Measurements from ENCODE around the gene POTEM.
"Not testable (repeated sequence)": the region's sequence is repeated elsewhere in the genome, so short reads cannot be mapped to it uniquely, and the experiment has no call there.

POTEM gene

DNA sequence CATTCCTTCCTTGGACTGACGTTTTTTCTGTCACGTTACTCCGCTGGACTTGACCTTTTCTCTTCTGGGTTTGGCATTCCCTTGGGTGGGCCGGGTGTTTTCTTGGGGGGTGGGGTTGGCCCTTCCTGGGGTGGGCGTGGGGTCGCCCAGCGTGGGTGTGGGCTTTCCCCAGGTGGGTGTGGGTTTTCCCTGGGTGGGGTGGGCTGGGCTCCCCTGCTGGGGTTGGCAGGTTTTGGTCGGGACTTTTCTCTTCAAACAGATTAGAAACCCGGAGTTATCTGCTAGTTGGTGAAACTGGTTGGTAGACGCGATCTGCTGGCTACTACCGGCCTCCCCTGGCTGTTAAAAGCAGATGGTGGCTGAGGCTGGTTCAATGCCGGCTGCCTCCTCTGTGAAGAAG is at the start of gene POTEM:
Gene POTEM (plus strand): TSS at position 301 of the 400 bp plus-strand sequence. CDS start 52 bp downstream, at position 353.
- not testable (repeated sequence) for DNase-seq (ENCODE audit: low spot score)

- DNase-seq (ENCODE audit: low spot score), result not testable (repeated sequence)
Observed at GRCh38 chr14:18918345-18918744, 48.9 kb upstream of the POTEM start.

- not testable (repeated sequence) for DNase-seq (ENCODE audit: low spot score)
Observed at GRCh38 chr14:18920052-18920451, 47.2 kb upstream of the POTEM start.

DNA sequence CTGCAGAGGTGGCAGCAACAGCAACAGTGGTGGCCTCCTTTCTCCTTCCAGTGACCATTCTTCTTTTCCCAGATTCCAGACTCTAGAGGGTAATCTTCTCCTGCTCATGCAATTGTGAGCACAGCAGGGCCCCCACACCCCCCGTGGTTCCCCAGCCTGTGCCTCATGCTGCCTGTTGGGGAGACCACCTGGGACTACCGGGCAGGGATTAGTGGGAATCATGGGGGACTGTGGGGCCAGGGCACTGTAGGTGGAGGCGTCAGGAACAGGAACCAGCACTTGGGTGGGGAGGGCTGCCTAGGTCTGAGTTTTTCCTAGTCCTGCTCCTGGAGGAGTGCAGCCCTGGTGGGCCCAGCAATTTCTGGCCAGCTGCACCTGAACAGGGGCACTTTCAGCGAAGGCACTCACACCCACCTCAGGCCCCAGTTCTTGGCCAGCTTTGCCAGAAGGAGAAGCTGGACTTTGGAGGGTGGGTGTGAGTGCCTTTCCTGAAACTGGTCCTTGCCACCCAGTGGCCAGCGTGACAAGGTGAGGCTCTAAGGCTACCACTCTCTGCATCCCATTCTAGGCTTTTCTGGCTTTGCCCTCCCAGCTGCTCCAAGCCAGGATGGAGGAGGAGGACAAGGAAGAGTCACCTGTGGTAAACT is 46.1 kb upstream of the POTEM start:
- DNase-seq (ENCODE audit: low spot score), result not testable (repeated sequence)

- not testable (repeated sequence) for DNase-seq (ENCODE audit: low spot score)
Observed at GRCh38 chr14:18936848-18937247, 30.4 kb upstream of the POTEM start.

DNA sequence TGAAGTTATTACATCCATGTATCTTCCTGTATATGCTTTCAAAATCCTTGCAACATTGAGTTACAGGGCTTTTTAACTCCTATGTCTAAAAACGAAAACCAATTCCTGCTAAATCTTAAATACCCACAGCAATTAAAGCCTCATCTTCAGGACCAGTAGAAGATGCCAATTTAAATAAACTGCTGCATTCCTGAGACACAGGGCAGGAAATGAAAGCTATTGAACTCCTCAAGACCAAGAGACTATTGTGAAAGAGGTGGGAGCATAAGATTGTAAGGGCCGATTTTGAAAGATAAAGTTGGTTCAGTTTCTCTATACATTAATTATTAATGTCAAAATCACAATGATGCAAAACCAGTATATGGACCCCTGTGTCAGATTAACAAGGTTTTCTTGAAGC is 28.5 kb upstream of the POTEM start:
- not testable (repeated sequence) for DNase-seq (ENCODE audit: low spot score)

DNA sequence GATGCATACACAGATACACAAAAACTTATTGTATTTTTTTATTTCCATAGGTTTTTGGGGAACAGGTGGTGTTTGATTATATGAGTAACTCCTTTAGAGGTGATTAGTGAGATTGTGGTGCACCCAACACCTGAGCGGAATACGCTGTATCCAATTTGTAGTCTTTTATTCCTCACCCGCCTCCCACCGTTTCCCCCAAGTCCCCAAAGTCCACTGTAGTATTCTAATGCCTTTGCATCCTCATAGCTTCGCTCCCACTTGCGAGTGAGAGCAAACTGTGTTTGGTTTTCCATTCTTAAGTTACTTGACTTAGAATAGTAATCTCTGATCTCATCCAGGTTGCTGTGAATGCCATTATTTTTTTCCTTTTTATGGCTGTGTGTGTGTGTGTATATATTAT is 17.3 kb upstream of the POTEM start:
- peak; percentile 5 for DNase-seq (ENCODE audit: low spot score)

DNA sequence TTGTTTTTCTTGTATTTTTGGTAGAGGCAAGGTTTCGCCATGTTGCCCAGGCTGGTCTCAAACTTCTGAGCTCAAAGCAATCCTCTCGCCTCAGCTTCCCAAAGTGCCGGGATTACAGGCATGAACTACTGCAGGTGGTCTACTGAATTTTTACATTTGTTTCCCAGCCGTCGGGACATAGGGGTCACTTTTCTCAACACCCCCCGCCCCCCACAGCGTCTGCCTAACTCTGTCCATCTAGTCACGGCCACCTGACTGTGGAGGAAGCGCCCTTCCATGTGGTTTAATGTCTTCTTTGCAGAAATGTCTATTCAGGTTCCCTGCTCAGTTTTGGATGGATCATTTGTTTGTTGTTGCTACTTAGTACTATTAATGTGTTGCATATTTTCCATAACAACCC is 14.1 kb upstream of the POTEM start:
- DNase-seq (ENCODE audit: low spot score), result peak; percentile 36

- not testable (repeated sequence) for DNase-seq (ENCODE audit: low spot score)
Observed at GRCh38 chr14:18955816-18956215, 11.4 kb upstream of the POTEM start.

- DNase-seq (ENCODE audit: low spot score), result not testable (repeated sequence)
Observed at GRCh38 chr14:18961576-18961975, 5.7 kb upstream of the POTEM start.

- not testable (repeated sequence) for DNase-seq (ENCODE audit: low spot score)
Observed at GRCh38 chr14:18962143-18962542, 5.1 kb upstream of the POTEM start.

DNA sequence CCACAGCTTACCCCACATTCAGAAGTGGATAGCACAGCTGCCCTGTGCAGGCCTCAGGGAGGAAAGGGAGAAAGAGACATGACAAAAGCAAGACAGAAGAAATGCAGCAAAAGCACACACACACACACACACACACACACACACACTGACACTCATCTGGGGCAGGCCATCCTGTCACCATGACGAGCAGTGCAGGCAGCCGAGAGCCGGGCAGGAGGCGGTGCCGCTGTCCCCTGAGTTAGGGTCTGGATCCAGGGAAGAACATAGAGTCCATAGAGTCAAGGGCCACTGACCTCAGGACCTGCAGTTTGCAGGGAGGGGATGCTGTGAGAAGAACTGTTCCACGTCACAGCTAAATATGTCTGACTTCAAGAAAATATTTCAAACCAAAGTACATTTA is 4.0 kb upstream of the POTEM start:
- not testable (repeated sequence) for DNase-seq (ENCODE audit: low spot score)

- DNase-seq (ENCODE audit: low spot score), result not testable (repeated sequence)
Observed at GRCh38 chr14:18964878-18965277, 2.4 kb upstream of the POTEM start.

- DNase-seq (ENCODE audit: low spot score), result not testable (repeated sequence)
Observed at GRCh38 chr14:19002566-19002965, 35.3 kb downstream of the POTEM start.

GRCh38 chr14:19006490-19006889 is 39.3 kb downstream of the POTEM start:
- not testable (repeated sequence) for DNase-seq (ENCODE audit: low spot score)

- not testable (repeated sequence) for DNase-seq (ENCODE audit: low spot score)
Observed at GRCh38 chr14:19007678-19008077, 40.4 kb downstream of the POTEM start.

DNA sequence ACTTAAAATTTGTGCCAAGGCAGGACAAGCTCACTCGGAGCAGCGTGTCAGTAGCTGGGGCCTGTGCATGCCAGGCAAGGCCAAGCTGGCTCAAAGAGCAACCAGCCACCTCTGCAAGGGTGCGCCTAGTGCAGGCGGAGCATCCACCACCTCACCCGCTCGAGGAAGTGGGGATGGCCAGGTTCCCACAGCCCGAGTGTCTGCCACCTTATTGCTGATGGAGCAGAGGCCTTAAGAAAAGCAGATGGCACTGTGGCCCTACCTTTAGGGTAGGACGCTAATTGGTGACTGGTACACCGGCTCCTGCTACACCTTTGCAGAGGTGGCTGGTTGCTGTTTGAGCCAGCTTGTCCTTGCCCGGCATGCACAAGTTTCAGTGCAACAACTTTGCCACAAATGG is 43.8 kb downstream of the POTEM start:
- not testable (repeated sequence) for DNase-seq (ENCODE audit: low spot score)

- not testable (repeated sequence) for DNase-seq (ENCODE audit: low spot score)
Observed at GRCh38 chr14:19011703-19012102, 44.5 kb downstream of the POTEM start.

- not testable (repeated sequence) for DNase-seq (ENCODE audit: low spot score)
Observed at GRCh38 chr14:19015185-19015584, 48.0 kb downstream of the POTEM start.

- DNase-seq (ENCODE audit: low spot score), result not testable (repeated sequence)
Observed at GRCh38 chr14:19025080-19025589, 57.9 kb downstream of the POTEM start.

DNA sequence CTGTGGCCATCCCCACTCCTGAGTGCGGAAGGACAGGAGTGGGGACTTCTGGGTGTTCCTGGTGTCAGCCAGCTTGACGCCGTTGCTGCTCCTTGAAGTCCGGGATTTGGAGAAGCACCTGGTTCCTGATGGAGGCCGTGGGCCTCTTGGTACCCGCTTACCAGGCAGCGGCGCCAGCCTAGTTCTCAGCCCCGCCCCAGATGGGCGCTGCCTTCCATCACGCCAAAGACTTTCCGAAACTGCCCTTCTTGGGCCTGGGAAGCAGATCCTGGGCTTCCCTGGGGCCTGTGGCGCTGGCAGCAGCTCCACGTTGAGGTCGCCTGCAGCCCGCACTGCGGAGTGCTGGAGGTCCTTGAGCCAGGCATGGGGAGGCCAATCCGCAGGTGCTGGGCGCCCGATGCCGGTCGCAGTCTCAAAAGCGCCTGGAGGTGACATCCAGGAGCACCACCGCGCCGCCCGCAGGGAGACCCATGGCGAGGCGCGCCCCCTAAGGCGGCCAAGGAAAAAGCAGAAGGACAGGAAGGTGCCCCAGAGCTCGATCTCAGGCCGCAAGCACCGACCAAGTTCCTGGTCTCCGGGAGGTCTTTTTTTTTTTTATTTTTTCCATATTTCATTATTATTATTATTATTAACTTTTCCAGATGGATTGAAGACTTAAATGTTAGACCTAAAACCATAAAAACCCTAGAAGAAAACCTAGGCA is 59.6 kb downstream of the POTEM start:
- not testable (repeated sequence) for DNase-seq (ENCODE audit: low spot score)

DNA sequence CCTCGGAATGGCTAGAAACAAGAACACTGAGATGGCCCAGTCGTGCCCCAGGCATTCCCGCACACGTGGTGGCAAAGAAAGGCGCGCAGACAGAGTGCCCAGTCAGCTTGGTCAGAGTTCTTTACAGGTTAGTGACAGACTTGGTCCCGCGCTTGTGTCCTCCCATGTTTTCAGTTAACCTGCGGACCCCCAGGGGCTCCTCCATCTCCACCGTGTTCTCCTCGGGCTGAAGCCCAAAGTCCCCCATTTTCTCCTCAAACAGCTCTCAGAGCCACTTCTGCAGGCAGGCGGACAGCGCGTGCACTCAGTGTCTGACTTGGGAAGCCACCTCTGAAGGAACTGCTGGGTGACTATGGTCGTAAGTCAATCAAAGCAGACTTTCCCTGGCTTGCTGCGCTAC is 60.7 kb downstream of the POTEM start:
- DNase-seq (ENCODE audit: low spot score), result not testable (repeated sequence)

GRCh38 chr14:19036811-19037382 is 69.7 kb downstream of the POTEM start:
- not testable (repeated sequence) for DNase-seq (ENCODE audit: low spot score)

All from ecto neural progenitor cell (in vitro differentiated cells).